ENCODE data around the gene COMMD7.

COMMD7 gene

DNA sequence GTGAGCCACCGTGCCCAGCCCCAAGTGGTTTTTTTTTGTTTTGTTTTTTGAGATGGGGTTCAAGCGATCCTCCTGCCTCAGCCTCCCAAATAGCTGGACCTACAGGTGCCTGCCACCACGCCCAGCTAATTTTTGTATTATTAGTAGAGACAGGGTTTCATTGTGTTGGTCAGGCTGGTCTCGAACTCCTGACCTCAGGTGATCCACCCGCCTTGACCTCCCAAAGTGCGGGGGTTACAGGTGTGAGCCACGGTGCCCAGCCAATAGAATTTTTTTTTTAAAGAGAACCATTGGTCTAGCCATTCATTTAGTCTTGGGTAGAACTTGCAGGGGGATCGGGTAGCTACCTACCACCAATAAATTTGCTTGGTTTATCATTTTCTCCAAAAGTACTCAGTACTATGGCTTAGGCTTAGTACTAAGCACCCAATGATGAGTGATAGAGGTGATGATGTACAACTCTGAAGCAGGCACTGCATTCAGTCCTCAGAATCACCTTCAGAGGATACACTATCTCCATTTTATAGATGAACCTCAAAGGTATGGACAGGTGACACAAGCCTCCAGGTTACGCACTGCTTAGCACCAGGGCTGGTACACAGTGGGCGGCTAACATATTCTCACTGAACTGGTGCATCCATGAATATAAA lies 56.6 kb downstream of the COMMD7 start:
- TF ChIP-seq, protein P1, sequence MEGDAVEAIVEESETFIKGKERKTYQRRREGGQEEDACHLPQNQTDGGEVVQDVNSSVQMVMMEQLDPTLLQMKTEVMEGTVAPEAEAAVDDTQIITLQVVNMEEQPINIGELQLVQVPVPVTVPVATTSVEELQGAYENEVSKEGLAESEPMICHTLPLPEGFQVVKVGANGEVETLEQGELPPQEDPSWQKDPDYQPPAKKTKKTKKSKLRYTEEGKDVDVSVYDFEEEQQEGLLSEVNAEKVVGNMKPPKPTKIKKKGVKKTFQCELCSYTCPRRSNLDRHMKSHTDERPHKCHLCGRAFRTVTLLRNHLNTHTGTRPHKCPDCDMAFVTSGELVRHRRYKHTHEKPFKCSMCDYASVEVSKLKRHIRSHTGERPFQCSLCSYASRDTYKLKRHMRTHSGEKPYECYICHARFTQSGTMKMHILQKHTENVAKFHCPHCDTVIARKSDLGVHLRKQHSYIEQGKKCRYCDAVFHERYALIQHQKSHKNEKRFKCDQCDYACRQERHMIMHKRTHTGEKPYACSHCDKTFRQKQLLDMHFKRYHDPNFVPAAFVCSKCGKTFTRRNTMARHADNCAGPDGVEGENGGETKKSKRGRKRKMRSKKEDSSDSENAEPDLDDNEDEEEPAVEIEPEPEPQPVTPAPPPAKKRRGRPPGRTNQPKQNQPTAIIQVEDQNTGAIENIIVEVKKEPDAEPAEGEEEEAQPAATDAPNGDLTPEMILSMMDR (IDR thresholded peaks at IDR 0.05; ENCODE audit: low read depth, low read length) = no peak

DNA sequence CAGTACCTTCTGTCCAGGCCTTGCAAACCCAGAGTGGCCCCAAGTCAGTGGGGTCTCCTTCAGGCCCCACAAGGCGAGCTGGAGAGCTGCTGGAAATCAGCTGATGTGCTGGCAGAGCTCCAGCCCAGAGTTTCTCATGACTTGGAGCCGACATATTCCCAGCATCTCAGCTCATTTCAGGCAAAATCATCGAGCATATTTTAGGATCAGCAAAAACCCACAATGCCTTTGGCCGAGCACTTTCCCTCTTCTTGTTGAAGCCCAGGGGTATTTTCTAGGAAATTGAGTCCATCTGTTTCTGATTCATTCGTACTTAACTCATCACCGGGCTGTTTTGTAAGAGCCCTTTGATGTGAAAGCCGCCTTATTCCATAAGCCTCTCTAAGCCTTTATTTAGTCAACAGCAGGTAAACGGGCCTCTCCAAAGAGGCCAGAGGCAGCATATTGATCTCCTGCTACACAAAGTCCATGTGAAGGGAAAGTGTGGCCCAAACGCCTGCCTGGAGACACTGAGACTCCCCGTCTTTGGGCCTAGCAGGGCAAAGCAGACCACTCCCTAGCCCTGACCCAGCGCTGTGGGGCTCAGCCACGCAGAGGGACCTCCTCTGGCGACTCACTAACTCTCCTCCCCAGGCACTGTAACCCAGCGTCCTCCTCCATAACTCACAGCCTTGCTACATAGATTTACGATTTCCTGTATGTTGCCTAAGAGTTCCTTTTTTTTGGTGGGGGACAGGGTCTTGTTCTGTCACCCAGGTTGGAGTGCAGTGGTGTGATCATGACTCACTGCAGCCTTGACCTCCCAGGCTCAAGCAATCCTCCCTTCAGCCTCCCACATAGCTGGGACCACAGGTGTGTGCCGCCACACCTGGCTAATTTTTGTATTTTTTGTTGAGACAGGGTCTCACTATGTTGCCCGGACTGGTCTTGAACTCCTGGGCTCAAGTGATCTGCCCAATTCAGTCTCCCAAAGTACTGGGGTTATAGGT lies 57.4 kb downstream of the COMMD7 start:
- peak; percentile 91 for DNase-seq (ENCODE audit: extremely low read depth, low read depth)
- TF ChIP-seq, protein P1 (IDR thresholded peaks at IDR 0.05; ENCODE audit: low read depth, low read length) = no peak

More for the DNA sequence above, 56.6 kb downstream of the COMMD7 start:
- DNase-seq (ENCODE audit: extremely low read depth, low read depth) = no peak

DNA sequence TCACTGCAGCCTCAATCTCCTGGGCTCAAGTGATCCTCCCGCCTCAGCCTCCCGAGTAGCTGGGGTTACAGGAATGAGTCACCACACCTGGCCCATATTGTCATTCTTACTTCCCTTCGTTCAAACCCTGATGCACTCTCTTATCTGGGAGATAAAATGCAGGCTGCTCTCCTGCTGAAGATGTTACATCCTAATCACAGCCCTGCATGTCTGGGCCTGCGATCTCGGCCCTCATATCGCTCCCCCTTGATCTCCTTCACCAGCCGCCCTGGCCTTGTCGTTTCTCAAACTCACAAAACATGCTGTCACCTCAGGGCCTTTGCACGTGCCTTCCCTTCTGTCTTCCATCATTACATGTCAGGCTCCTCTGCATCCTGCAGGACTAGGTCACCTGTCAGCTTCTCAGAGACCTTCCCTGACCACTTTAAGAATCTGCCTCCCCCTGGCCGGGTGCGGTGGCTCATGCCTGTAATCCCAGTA lies 60.7 kb downstream of the COMMD7 start:
- no peak for DNase-seq (ENCODE audit: extremely low read depth, low read depth)
- TF ChIP-seq, protein P1 (IDR thresholded peaks at IDR 0.05; ENCODE audit: low read depth, low read length) = no peak

DNA sequence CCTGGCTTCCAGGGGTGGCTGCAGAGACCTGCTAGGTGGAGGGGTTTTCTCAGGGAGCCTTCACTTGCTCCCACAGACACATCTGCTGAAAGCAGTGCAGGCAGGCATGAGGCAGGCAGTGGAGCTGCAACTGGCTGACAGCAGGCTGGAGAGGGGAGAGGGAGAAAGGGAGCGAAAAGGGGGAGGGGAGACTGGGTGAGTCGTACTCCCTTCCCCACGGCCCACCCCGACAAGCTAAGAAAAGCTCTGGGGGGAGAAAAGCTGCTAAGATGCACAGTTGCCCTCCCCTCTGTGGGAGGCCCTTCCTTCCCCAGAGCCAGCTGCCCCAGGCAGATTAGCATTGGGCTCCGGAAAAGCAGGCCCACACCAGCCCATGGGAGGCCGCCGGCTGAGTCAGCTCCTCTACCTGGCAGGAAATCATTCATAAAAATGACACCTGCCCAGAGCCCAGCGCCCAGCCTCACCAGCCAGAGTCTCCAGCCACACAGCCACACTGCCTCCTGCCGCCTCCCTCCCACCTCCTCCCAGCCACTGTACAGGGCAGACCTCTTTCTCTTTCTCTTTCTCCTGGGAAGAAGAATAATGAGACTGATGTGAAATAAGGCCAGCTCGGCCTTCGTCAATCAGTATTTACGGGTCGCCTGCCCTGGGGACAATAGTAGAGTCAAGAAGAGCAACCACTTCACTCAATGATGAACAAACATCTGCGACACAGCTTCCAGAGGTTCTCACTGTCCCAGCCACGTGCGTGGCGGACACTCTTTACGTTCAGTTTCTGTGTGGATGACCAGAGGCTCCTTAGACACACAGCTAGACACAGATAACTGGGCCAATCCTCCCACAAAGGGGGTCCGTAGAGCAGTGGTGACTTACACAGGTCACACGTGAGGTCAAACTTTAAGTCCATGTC lies 61.8 kb downstream of the COMMD7 start:
- DNase-seq (ENCODE audit: extremely low read depth, low read depth) = no peak
- TF ChIP-seq, protein P1 (IDR thresholded peaks at IDR 0.05; ENCODE audit: low read depth, low read length) = no peak

DNA sequence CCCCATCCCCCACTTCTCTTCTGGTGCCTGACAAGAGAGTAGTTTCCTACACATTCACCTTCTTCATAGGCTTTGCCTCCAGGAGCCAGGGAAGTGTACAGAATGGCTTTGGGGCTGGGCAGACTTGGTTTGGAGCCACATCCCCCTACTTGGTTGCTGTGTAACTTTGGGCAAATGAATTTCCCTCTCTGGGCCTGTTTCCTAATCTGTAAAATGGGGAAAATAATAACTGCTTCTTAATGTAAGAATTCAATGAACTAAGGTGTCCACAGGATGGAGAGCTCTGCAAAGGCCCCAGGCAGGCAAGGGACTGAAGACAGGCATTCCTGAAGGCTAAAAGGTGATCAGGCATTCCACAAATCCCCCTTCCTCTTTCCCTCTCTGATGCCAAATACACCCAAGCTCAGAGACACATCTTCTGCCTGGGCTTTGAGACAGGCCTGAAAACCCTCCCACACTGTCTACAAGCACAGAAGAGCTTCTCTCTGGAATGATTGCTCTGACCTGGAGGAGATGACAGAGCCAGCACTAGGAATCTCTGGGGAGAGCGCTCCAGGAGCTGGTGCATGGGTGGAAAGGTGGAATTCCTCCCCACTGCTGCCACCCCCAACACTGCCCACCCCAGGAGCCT lies 62.6 kb downstream of the COMMD7 start:
- TF ChIP-seq, protein P1 (IDR thresholded peaks at IDR 0.05; ENCODE audit: low read depth, low read length) = no peak
- no peak for DNase-seq (ENCODE audit: extremely low read depth, low read depth)

DNA sequence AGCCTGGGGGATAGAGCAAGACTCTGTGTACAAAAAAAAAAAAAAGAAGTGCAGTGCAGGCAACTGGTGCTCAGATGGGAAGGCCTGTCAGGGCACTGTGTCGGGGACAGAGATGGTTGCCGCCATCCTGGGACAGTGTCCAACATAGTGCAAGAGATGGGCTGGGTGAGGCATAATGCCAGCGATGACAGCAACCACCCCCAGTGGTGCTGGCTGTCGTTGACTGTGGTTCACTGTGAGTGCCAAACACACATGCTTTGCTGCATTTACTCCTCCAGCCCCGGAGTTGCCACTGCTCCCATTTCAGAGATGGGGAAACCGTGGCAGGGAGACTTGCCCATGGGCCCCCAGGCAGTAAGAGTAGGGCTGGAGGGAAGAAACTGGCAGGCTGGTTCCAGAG lies 64.3 kb downstream of the COMMD7 start:
- DNase-seq (ENCODE audit: extremely low read depth, low read depth) = peak; percentile 18
- TF ChIP-seq, protein P1 (IDR thresholded peaks at IDR 0.05; ENCODE audit: low read depth, low read length) = no peak

Measured in AG09319 (cell line).